C4-2B (cell line): Measurements from ENCODE around the gene VPS33B.

ENCODE experiments used
- H3K27ac ChIP-seq: fragments of 450-650 bp; 2 replicates; pipeline ENCODE4 v1.5.1; 2017
- CTCF ChIP-seq: fragments of 450-650 bp; conservative IDR thresholded peaks from 2 replicates; pipeline ENCODE4 v1.5.1; 2017; ENCODE audit warnings: mild to moderate bottlenecking
- ZFX ChIP-seq: fragments of 450-650 bp; IDR thresholded peaks from 2 replicates; pipeline ENCODE4 v1.6.1; 2017

Gene VPS33B

GRCh38 chr15:90960298-90961091, 61.9 kb downstream of the VPS33B start:
- no peak overlapping the region for H3K27ac ChIP-seq
- TF ChIP-seq ZFX, result no peak
- no peak for TF ChIP-seq CTCF

GRCh38 chr15:90959894-90960293, 62.5 kb downstream of the VPS33B start:
- no peak overlapping the region for H3K27ac ChIP-seq
- TF ChIP-seq ZFX, result no peak
- TF ChIP-seq CTCF, result no peak

GRCh38 chr15:90959028-90959595, 63.3 kb downstream of the VPS33B start:
- TF ChIP-seq ZFX, result no peak
- TF ChIP-seq CTCF, result no peak

GRCh38 chr15:90957791-90958190, 64.6 kb downstream of the VPS33B start:
- H3K27ac ChIP-seq, result peak overlapping the region; percentile 95; the same call in 1 of the 2 replicates
- TF ChIP-seq ZFX (no peak), CTCF (no peak)

More at GRCh38 chr15:90959028-90959595, 63.3 kb downstream of the VPS33B start:
- H3K27ac ChIP-seq, result no peak overlapping the region

GRCh38 chr15:90957031-90957790, 65.2 kb downstream of the VPS33B start:
- peak overlapping the region; percentile 95 for H3K27ac ChIP-seq
- TF ChIP-seq CTCF, result no peak; the same call in 1 of the 2 replicates
- TF ChIP-seq ZFX, result peak; percentile 88

- H3K27ac ChIP-seq, result peak overlapping the region; percentile 95
- TF ChIP-seq CTCF (peak; percentile 99), ZFX (no peak)
Measured at GRCh38 chr15:90956274-90957030, 65.9 kb downstream of the VPS33B start.
